GM10266 (cell line): ENCODE data around the gene ST7.

ENCODE experiments used
- DNase-seq: peaks from one replicate; pipeline ENCODE4 v3.0.0; 2012; ENCODE audit errors: extremely low spot score
- TF ChIP-seq, protein P1 (sequence below): IDR thresholded peaks from 2 replicates; pipeline ENCODE4 v1.5.1; 2012; ENCODE audit warnings: mild to moderate bottlenecking, low read depth; ENCODE audit not compliant: control insufficient read depth, insufficient read depth; ENCODE audit errors: missing control alignments

The ST7 gene

GRCh38 chr7:117082647-117083046, 129.3 kb downstream of the ST7 start:
- DNase-seq: no peak
- TF ChIP-seq, protein P1, sequence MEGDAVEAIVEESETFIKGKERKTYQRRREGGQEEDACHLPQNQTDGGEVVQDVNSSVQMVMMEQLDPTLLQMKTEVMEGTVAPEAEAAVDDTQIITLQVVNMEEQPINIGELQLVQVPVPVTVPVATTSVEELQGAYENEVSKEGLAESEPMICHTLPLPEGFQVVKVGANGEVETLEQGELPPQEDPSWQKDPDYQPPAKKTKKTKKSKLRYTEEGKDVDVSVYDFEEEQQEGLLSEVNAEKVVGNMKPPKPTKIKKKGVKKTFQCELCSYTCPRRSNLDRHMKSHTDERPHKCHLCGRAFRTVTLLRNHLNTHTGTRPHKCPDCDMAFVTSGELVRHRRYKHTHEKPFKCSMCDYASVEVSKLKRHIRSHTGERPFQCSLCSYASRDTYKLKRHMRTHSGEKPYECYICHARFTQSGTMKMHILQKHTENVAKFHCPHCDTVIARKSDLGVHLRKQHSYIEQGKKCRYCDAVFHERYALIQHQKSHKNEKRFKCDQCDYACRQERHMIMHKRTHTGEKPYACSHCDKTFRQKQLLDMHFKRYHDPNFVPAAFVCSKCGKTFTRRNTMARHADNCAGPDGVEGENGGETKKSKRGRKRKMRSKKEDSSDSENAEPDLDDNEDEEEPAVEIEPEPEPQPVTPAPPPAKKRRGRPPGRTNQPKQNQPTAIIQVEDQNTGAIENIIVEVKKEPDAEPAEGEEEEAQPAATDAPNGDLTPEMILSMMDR: no peak

DNA sequence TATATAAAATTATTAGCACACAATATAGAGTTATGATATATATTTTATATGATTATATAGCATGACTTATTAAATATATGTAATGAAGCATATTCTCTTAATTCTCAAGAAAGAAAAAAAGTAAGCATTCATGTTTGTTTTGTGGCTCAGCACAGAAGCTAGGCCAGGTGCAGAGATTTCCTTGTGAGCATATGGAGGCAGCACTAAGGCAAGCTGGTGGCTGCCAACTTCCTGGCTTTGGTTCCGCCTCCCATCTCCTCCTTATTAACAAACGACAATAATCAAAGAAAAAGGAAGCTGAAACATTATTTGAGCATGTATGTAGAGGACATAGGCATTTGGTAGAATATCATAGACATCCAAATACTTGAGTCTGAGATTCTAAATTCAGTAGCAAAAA, 130.3 kb downstream of the ST7 start:
- TF ChIP-seq, protein P1: no peak
- DNase-seq: no peak

GRCh38 chr7:117084286-117084685, 131.0 kb downstream of the ST7 start:
- no peak for DNase-seq
- TF ChIP-seq, protein P1: no peak

GRCh38 chr7:117085275-117085674, 132.0 kb downstream of the ST7 start:
- TF ChIP-seq, protein P1: no peak
- DNase-seq: no peak

DNA sequence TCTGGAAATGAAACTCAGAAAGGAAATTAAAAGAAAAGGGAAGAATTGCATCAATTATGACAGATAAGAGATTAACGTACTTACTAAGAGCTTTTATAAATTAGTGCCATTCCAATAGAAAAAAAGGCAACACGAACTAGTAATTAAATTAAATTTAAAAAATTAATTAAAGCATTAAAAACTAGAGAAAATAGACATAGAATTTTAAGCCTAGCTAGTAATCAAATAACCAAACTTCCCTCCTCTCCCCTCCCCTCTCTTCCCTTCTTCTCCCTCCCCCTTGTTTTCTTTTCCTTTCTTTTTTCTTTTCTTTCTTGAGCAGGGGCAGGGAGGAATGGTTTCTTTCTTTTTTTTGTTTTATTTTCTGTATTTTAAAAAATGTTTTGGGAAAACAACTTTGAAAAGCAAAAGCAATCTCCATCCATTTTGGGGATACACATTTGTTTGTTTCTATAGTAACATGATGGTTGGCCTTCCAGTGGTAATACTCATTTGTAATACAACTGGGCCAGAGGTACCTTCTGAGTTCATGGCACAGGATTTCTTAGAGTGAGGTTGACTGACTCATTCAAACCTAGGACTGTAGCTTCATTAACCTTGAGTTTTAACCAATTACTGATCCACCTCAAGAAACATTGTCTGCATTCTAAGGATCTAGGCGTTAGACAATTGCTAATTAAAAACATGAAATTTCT, 132.6 kb downstream of the ST7 start:
- no peak for DNase-seq
- TF ChIP-seq, protein P1: no peak

DNA sequence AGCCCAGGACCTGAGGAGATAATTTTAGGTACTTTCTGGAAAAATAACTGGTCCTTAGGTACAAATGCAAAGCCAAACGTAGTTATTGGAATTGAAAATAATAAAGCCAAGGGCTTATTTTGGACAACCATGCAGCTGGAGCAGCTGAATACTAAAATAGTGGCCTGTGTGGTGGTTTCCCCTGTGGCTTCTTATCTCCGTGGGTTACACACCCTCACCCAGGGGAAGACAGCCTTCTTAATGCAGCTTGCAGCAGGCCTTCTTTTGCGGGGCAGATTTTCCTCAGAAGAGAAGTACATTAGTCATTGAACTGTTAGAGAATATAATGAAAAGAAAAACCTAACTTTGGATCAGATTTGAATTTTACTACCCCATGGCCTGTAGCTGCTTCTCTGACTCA, 133.5 kb downstream of the ST7 start:
- DNase-seq: peak; percentile 21
- TF ChIP-seq, protein P1: no peak

DNA sequence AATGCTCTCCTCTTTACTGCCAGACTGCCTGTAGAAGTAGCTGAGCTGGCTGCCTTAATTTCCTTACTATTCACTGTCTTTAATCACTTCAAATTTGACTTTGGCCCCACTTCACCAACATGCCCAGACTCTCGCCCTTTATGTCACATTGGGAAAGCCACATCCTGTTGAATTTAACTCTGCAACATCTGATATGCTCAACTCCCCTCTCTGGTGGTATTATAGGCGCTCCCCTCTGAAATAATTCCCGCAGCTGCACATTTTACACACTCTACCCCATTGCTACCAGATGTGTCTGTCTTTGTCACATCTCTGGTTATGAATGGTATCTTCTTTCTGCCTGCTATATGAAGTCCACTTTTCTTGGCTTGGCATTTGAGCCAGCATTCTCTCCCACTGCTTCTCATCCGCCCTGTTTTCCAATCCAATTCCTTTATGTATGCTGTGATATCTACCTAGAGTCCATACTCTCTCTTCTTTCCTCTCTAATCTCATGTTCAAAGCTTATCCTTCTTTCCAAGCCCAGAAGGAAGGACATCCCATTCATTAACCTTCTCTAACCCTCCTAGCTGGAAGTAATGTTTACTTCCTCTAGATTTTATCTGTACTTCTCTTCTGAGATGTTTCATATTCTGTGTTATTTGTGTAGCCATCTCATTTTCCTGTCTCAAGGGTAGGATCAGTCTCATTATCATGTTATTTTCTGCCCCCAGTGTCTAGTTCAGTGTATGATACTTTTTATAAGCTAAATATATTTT, 134.5 kb downstream of the ST7 start:
- DNase-seq: no peak
- TF ChIP-seq, protein P1: no peak
